Measurements from ENCODE around the gene ERI3.

ERI3 gene

GRCh38 chr1:44354840-44355581 lies at the start of gene ERI3:
ERI3 (minus strand) TSS chr1:44355257; CDS start chr1:44355026, 231 bp downstream.
- no peak for TF ChIP-seq CTCF (IDR thresholded peaks at IDR 0.05; ENCODE audit: low read depth, low read length)
- H3K4me3 ChIP-seq (ENCODE audit: low read depth, low read length) = peak within 1 kb of the TSS; percentile 74

- no peak for TF ChIP-seq CTCF (IDR thresholded peaks at IDR 0.05; ENCODE audit: low read depth, low read length)
- H3K4me3 ChIP-seq (ENCODE audit: low read depth, low read length) = no peak overlapping the region
These were observed 46.5 kb upstream of the ERI3 start for GRCh38 chr1:44401256-44402228.

GRCh38 chr1:44390277-44390676 lies 35.2 kb upstream of the ERI3 start:
- H3K4me3 ChIP-seq (ENCODE audit: low read depth, low read length) = no peak overlapping the region
- no peak for TF ChIP-seq CTCF (IDR thresholded peaks at IDR 0.05; ENCODE audit: low read depth, low read length)

- TF ChIP-seq CTCF (IDR thresholded peaks at IDR 0.05; ENCODE audit: low read depth, low read length) = no peak
- no peak overlapping the region for H3K4me3 ChIP-seq (ENCODE audit: low read depth, low read length)
These were observed 34.4 kb upstream of the ERI3 start for GRCh38 chr1:44389437-44389836.

GRCh38 chr1:44388551-44388950 lies 33.5 kb upstream of the ERI3 start:
- no peak for TF ChIP-seq CTCF (IDR thresholded peaks at IDR 0.05; ENCODE audit: low read depth, low read length)
- H3K4me3 ChIP-seq (ENCODE audit: low read depth, low read length) = no peak overlapping the region

- H3K4me3 ChIP-seq (ENCODE audit: low read depth, low read length) = no peak overlapping the region
- no peak for TF ChIP-seq CTCF (IDR thresholded peaks at IDR 0.05; ENCODE audit: low read depth, low read length)
These were observed 25.7 kb upstream of the ERI3 start for GRCh38 chr1:44380666-44381177.
